B cell (primary cell): ENCODE measurements around the gene PAWR.

ENCODE experiments used
- EZH2 ChIP-seq: IDR thresholded peaks from 2 replicates; pipeline ENCODE4 v1.6.1; 2012; ENCODE audit warnings: borderline replicate concordance, low read depth, mild to moderate bottlenecking, moderate library complexity, low read length; ENCODE audit not compliant: insufficient read depth, poor library complexity, severe bottlenecking
- TF ChIP-seq, protein P1 (sequence below): fragments of 200-600 bp; IDR thresholded peaks from one replicate; pipeline ENCODE4 v1.8.0; 2022; ENCODE audit warnings: antibody characterized with exemption, mild to moderate bottlenecking

DNA sequence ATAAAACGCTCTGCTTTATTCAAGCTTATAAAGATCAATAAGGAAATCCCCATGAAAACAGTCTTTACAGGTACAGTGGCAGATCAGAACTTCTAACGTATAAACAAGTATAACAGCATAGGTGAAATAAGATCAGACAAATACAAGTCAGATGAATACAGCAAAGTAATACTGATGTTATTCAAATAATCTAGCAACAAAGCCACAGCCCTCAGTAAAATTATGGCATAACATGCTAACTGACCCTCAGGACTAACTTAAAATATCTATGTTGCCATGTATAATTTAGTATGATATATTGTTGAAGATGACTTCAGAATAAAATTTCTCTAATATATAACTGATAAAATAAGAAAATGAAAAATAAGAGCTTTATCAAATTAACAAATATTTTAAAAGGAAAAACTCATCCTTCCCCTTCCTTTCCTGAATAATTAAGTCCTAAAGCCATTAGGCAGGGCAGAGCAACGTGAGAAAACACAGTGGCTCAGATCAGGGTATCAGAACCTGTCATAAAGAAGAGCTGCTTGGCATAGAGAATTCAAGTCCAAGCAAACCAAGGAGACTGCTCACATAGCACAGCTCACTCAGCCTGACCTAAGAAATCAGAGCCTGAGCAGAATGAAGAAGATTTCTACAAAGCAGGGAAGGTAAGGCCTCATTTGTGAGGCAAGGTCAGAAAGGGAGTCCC, 70.7 kb downstream of the PAWR start:
- TF ChIP-seq, protein P1, sequence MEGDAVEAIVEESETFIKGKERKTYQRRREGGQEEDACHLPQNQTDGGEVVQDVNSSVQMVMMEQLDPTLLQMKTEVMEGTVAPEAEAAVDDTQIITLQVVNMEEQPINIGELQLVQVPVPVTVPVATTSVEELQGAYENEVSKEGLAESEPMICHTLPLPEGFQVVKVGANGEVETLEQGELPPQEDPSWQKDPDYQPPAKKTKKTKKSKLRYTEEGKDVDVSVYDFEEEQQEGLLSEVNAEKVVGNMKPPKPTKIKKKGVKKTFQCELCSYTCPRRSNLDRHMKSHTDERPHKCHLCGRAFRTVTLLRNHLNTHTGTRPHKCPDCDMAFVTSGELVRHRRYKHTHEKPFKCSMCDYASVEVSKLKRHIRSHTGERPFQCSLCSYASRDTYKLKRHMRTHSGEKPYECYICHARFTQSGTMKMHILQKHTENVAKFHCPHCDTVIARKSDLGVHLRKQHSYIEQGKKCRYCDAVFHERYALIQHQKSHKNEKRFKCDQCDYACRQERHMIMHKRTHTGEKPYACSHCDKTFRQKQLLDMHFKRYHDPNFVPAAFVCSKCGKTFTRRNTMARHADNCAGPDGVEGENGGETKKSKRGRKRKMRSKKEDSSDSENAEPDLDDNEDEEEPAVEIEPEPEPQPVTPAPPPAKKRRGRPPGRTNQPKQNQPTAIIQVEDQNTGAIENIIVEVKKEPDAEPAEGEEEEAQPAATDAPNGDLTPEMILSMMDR = no peak
- no peak for TF ChIP-seq EZH2
